CD14-positive monocyte (primary cell): ENCODE data around the gene PRSS22. TPM values are rescaled to one million over a fixed set of nuclear protein-coding genes. Genes with fewer than 3 reads are reported as not detected.

ENCODE experiments used
- DNase-seq, 3 donors: peaks; one replicate each; pipeline ENCODE4 v3.0.0-alpha.2; 2011 to 2022
- H2AFZ ChIP-seq: 2 replicates; pipeline ENCODE4 v1.6.0; 2012; ENCODE audit warnings: mild to moderate bottlenecking, low read depth, low read length, inconsistent platforms; ENCODE audit not compliant: insufficient read depth, poor library complexity, severe bottlenecking
- H3K27ac ChIP-seq, 2 donors: 1 replicate in 1 of 2; 2 replicates in 1 of 2; pipeline ENCODE4 v1.5.1; 2012 to 2013; ENCODE audit warnings: low read length in 2 of 2, control low read depth in 1 of 2, inconsistent platforms in 1 of 2, low read depth in 1 of 2, mild to moderate bottlenecking in 1 of 2
- H3K27me3 ChIP-seq, 2 donors: one replicate each; pipeline versions ENCODE4 v1.6.0 to v1.6.1; 2011 to 2013; ENCODE audit warnings: low read length in 2 of 2; ENCODE audit not compliant: control insufficient read depth in 2 of 2, insufficient read depth in 2 of 2
- H3K36me3 ChIP-seq, 2 donors: replicated peaks in 1 of 2; 1 replicate in 1 of 2; 2 replicates in 1 of 2; pipeline versions ENCODE4 v1.5.1 to v1.6.1; 2012 to 2013; ENCODE audit warnings: low read length in 2 of 2, control low read depth in 1 of 2, inconsistent platforms in 1 of 2, mild to moderate bottlenecking in 1 of 2; ENCODE audit not compliant: insufficient read depth in 2 of 2, control insufficient read depth in 1 of 2
- H3K4me1 ChIP-seq, 2 donors: 1 replicate in 1 of 2; 2 replicates in 1 of 2; pipeline versions ENCODE4 v1.5.1 to v1.6.1; 2012 to 2013; ENCODE audit warnings: low read length in 2 of 2, control low read depth in 1 of 2, inconsistent platforms in 1 of 2, mild to moderate bottlenecking in 1 of 2, moderate library complexity in 1 of 2; ENCODE audit not compliant: insufficient read depth in 2 of 2, control insufficient read depth in 1 of 2
- H3K4me2 ChIP-seq: replicated peaks from 2 replicates; pipeline ENCODE3; 2012; ENCODE audit warnings: low read length, moderate library complexity, mild to moderate bottlenecking; ENCODE audit not compliant: poor library complexity, severe bottlenecking; ENCODE audit errors: extremely low read depth
- H3K4me3 ChIP-seq, 3 experiments: fragments of 200-600 bp in 1 of 3; sonication (generic) in 1 of 3; replicated peaks in 1 of 3; 1 replicate in 2 of 3; 2 replicates in 1 of 3; pipeline ENCODE4 v1.5.1; 2011 to 2013; ENCODE audit warnings: low read length in 3 of 3, mild to moderate bottlenecking in 3 of 3, control low read depth in 2 of 3, low read depth in 2 of 3, inconsistent platforms in 1 of 3, moderate library complexity in 1 of 3
- H3K79me2 ChIP-seq: 2 replicates; pipeline ENCODE4 v1.6.0; 2012; ENCODE audit warnings: mild to moderate bottlenecking, control low read depth, inconsistent platforms, low read length, moderate library complexity; ENCODE audit not compliant: insufficient read depth
- H3K9ac ChIP-seq: 2 replicates; pipeline ENCODE4 v1.6.0; 2017; ENCODE audit warnings: low read length, mild to moderate bottlenecking; ENCODE audit not compliant: insufficient read depth, poor library complexity, severe bottlenecking
- H3K9me3 ChIP-seq, 2 donors: replicated peaks in 1 of 2; 1 replicate in 1 of 2; 2 replicates in 1 of 2; pipeline versions ENCODE4 v1.5.1 to v1.6.1; 2012 to 2013; ENCODE audit warnings: low read length in 2 of 2, control low read depth in 1 of 2; ENCODE audit not compliant: control insufficient read depth in 1 of 2, insufficient read depth in 1 of 2
- H4K20me1 ChIP-seq: 2 replicates; pipeline ENCODE4 v1.6.0; 2012; ENCODE audit warnings: mild to moderate bottlenecking, low read length, control low read depth, moderate library complexity; ENCODE audit not compliant: insufficient read depth
- H3K27ac Mint-ChIP-seq, 7 donors: one replicate each; pipeline ENCODE4 v1.8.0; 2020; ENCODE audit warnings: mild to moderate bottlenecking in 7 of 7, mixed read lengths in 7 of 7, moderate library complexity in 6 of 7, inconsistent platforms in 2 of 7
- H3K27me3 Mint-ChIP-seq, 3 donors: one replicate each; pipeline ENCODE4 v1.8.0; 2021 to 2022; ENCODE audit warnings: low read depth in 3 of 3, mild to moderate bottlenecking in 3 of 3, mixed read lengths in 3 of 3, moderate library complexity in 3 of 3, inconsistent platforms in 1 of 3
- H3K36me3 Mint-ChIP-seq, 2 donors: one replicate each; pipeline ENCODE4 v1.8.0; 2020; ENCODE audit warnings: mixed read lengths in 2 of 2, inconsistent platforms in 1 of 2, mild to moderate bottlenecking in 1 of 2
- H3K4me1 Mint-ChIP-seq: one replicate; pipeline ENCODE4 v1.8.0; 2020; ENCODE audit warnings: mild to moderate bottlenecking, mixed read lengths
- H3K4me3 Mint-ChIP-seq, 2 donors: one replicate each; pipeline ENCODE4 v1.8.0; 2020; ENCODE audit warnings: mild to moderate bottlenecking in 2 of 2, mixed read lengths in 2 of 2, moderate library complexity in 1 of 2
- H3K9me3 Mint-ChIP-seq, 7 donors: one replicate each; pipeline ENCODE4 v1.8.0; 2020 to 2022; ENCODE audit warnings: mixed read lengths in 7 of 7, mild to moderate bottlenecking in 6 of 7, moderate library complexity in 6 of 7, inconsistent platforms in 2 of 7
- CTCF ChIP-seq: fragments of 200-600 bp; IDR thresholded peaks from one replicate; pipeline ENCODE4 v1.8.0; 2022; ENCODE audit warnings: antibody characterized with exemption, mild to moderate bottlenecking
- WGBS: methylation state at CpG from one replicate; pipeline ENCODE4 v1.1.5; 2013; ENCODE audit warnings: missing lambda C conversion rate; ENCODE audit not compliant: insufficient coverage; 5-methylcytosine and 5-hydroxymethylcytosine counted together
- intact Hi-C, 2 donors: fragments of 100-400 bp; cut with micrococcal nuclease; formaldehyde crosslinking; loops; one replicate each; pipeline versions ENCODE4 v1.15.0 to v1.15.1; 2023
- polyA plus RNA-seq, 3 donors: library from polyadenylated mRNA; depleted of rRNA in 1 of 3; unstranded in 2 of 3; stranded (reverse) in 1 of 3; fragments of 300-500 nt in 2 of 3; fragments of >200 nt in 1 of 3; fragmentation: Illumina TruSeq in 2 of 3; gene quantifications; 1 replicate in 2 of 3; 2 replicates in 1 of 3; pipeline ENCODE4 v1.2.3, GENCODE V29; 2012 to 2021

PRSS22 gene
- polyA plus RNA-seq, 3 donors, result not detected

DNA sequence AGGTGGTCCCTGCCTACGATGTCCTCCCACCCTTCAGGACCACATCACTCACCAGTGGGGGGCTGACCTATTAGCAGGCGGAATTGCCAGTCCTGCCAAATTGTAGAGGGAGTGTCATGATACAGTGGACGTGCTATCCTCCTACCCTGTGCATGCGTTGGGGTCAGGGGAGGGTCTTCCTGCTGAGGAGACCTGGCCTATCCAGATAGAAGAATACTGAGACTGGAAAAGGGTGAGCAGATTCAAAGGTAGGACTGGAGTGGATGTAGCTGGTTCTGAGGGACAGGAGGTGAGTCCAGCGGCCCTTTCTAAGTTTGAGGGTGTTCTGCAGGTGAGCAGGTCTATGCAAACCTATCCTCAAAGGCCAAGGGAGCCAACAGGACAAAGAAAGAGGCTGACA, 51.7 kb downstream of the PRSS22 start:
- 86% methylated on average over 4 of the region's 5 CpGs for WGBS

GRCh38 chr16:2804728-2805127, 53.2 kb downstream of the PRSS22 start:
- H3K9me3 ChIP-seq, result peaks cover 9 to 15% of the 10 kb centered on the region in 2 donors
- peak overlapping the region in 1 of 2 donors; percentile 21 for H3K4me3 Mint-ChIP-seq
- H3K9me3 Mint-ChIP-seq, result peaks cover 12 to 22% (median 16%) of the 10 kb centered on the region in 7 donors
- intact Hi-C loops, result no loop called here
- H3K27me3 Mint-ChIP-seq, result peaks cover 7 to 24% (median 14%) of the 10 kb centered on the region in 3 donors
- peaks cover 2 to 4% of the 10 kb centered on the region in 2 donors for H3K4me1 ChIP-seq
- H3K4me3 ChIP-seq, result no peak overlapping the region
- no peak overlapping the region for H3K4me2 ChIP-seq
- TF ChIP-seq CTCF, result no peak
- no peak overlapping the region for H3K27ac ChIP-seq
- H2AFZ ChIP-seq, result no peak overlapping the region
- H3K79me2 ChIP-seq, result no peaks in the 10 kb centered on the region
- H3K36me3 Mint-ChIP-seq, result no peaks in the 10 kb centered on the region
- H3K4me1 Mint-ChIP-seq, result peaks cover 5% of the 10 kb centered on the region
- no peaks in the 10 kb centered on the region for H3K36me3 ChIP-seq
- H3K27me3 ChIP-seq, result no peaks in the 10 kb centered on the region
- WGBS, result 100% methylated on average over 1 of the region's 4 CpGs
- DNase-seq, result no peak
- no peak overlapping the region for H3K9ac ChIP-seq
- H3K27ac Mint-ChIP-seq, result no peak overlapping the region
- no peaks in the 10 kb centered on the region for H4K20me1 ChIP-seq

More for the DNA sequence above, 51.7 kb downstream of the PRSS22 start:
- Mint-ChIP-seq H3K4me1 (peaks cover 2% of the 10 kb centered on the region), H3K4me3 (peak overlapping the region in 1 of 2 donors; percentile 30), H3K36me3 (no peaks in the 10 kb centered on the region), H3K27me3 (peaks cover 11 to 29% (median 19%) of the 10 kb centered on the region in 3 donors), H3K9me3 (peaks cover 12 to 22% (median 16%) of the 10 kb centered on the region in 7 donors), H3K27ac (no peak overlapping the region)
- no peak overlapping the region for H2AFZ ChIP-seq
- no peak overlapping the region for H3K4me2 ChIP-seq
- peaks cover 0 to 5% of the 10 kb centered on the region in 2 donors for H3K27me3 ChIP-seq
- H3K9ac ChIP-seq, result no peak overlapping the region
- intact Hi-C loops, result no loop called here
- no peak for TF ChIP-seq CTCF
- H4K20me1 ChIP-seq, result no peaks in the 10 kb centered on the region
- no peak overlapping the region for H3K27ac ChIP-seq
- no peaks in the 10 kb centered on the region for H3K4me1 ChIP-seq
- H3K36me3 ChIP-seq, result no peaks in the 10 kb centered on the region
- H3K9me3 ChIP-seq, result peaks cover 9 to 15% of the 10 kb centered on the region in 2 donors
- H3K79me2 ChIP-seq, result no peaks in the 10 kb centered on the region
- DNase-seq, result no peak
- H3K4me3 ChIP-seq, result no peak overlapping the region
